ENCODE results near the gene PLAGL1. TPM values are rescaled to one million over a fixed set of nuclear protein-coding genes. Genes with fewer than 3 reads are reported as not detected.

Gene PLAGL1
- total and polyA plus RNA-seq, 12 donors = 5.4 to 24.6 (median 12.5) TPM

DNA sequence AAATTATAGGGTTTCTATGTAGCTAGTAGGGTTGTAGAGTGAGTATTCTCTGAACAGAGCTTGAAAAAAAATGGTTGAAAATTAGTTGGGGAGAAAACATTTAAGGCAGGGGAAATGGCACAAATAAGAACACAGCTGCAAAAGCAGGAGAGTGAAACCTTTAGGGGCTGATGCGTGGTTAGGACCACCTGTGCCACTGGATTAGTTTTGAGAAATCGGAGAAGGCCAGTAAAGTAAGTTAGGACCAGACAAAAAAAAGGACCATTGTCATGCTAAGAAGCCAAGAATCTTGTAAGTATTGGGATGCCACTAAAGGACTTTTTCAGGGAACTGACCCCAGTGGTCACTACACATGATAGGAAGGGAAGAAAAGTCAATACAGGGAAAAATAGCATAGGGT, 9.4 kb downstream of the PLAGL1 start:
- peaks cover 0 to 40% (median 13%) of the 10 kb centered on the region in 11 donors for H3K9me3 ChIP-seq
- H3K27ac ChIP-seq = no peak overlapping the region
- no peaks in the 10 kb centered on the region for H3K4me1 ChIP-seq
- 73 to 96% methylated on average over 2 of the region's 2 CpGs for WGBS, 2 donors
- DNase-seq = no peak
- H3K4me3 ChIP-seq = no peak overlapping the region
- H3K36me3 ChIP-seq = peaks cover 0 to 4% (median 0%) of the 10 kb centered on the region in 9 donors
- no peak for ATAC-seq
- intact Hi-C loops (cut with DNase I) = no loop called here
- TF ChIP-seq, protein P1, sequence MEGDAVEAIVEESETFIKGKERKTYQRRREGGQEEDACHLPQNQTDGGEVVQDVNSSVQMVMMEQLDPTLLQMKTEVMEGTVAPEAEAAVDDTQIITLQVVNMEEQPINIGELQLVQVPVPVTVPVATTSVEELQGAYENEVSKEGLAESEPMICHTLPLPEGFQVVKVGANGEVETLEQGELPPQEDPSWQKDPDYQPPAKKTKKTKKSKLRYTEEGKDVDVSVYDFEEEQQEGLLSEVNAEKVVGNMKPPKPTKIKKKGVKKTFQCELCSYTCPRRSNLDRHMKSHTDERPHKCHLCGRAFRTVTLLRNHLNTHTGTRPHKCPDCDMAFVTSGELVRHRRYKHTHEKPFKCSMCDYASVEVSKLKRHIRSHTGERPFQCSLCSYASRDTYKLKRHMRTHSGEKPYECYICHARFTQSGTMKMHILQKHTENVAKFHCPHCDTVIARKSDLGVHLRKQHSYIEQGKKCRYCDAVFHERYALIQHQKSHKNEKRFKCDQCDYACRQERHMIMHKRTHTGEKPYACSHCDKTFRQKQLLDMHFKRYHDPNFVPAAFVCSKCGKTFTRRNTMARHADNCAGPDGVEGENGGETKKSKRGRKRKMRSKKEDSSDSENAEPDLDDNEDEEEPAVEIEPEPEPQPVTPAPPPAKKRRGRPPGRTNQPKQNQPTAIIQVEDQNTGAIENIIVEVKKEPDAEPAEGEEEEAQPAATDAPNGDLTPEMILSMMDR (IDR thresholded peaks at IDR 0.05) = no peak
- H3K27me3 ChIP-seq = no peaks in the 10 kb centered on the region

DNA sequence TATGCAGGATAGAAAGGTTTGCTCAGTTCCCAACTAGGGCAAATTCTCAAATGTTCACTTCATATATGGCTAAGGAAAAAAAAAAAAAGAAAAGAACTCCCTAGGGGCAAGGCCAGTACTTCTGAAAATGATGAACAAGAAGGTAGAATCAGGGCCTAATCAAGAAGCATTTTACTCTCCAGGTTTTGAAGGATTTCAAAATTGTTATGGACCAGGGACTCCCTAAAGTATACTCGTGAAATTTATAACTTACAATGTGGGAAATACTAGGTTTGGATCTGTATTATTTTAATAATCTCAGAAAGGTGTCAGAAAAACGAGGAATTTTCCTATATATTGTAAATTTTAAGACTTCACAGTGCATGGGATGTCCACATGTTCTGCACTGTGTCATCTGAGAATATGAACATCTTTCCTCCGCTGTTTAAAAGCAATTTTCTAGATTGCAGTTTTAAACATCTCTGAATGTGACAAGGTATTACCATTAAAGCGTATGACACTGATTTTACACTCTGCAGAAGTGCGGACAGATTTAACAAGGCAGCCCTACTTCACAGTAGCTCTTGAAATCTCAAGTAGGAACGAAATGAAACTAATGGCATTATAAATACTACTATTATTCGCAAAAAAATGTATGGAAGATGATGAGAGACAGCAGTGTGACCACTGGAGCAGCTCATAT, 14.0 kb downstream of the PLAGL1 start:
- intact Hi-C loops (cut with DNase I) = no loop called here
- ATAC-seq = no peak

DNA sequence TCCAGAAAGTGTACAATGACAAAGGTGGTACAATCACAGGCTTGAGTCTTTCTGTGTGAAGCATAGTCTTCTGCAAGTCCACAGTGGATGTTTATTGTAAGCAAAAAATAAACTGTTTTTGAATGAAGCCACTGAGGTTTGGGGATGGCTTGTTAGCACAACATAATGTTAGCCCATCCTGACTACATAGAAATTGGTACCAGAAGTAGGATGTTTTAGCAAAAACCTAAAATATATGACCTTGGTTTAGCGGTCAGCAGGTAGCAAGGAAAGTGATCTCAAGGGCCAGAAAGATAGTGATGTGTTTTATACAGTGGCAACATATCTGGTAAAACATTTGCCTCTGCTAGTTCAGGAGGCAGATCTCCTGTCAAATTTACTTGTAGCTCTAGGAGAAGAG, 15.8 kb downstream of the PLAGL1 start:
- WGBS, 2 donors = 95 to 100% methylated on average over 1 of the region's 1 CpG
- Histone ChIP-seq H3K4me3 (no peak overlapping the region), H3K27me3 (no peaks in the 10 kb centered on the region), H3K27ac (no peak overlapping the region), H3K4me1 (no peaks in the 10 kb centered on the region), H3K9me3 (peaks cover 0 to 19% (median 2%) of the 10 kb centered on the region in 11 donors), H3K36me3 (peaks cover 0 to 4% (median 0%) of the 10 kb centered on the region in 9 donors)
- ATAC-seq = no peak
- TF ChIP-seq, protein P1 (IDR thresholded peaks at IDR 0.05) = no peak
- DNase-seq = no peak
- intact Hi-C loops (cut with DNase I) = no loop called here

More for the DNA sequence above, 14.0 kb downstream of the PLAGL1 start:
- Histone ChIP-seq H3K27ac (no peak overlapping the region), H3K36me3 (peaks cover 0 to 4% (median 0%) of the 10 kb centered on the region in 9 donors), H3K27me3 (no peaks in the 10 kb centered on the region), H3K4me3 (no peak overlapping the region), H3K4me1 (no peaks in the 10 kb centered on the region), H3K9me3 (peaks cover 0 to 12% (median 2%) of the 10 kb centered on the region in 11 donors)
- no peak for DNase-seq
- TF ChIP-seq, protein P1 (IDR thresholded peaks at IDR 0.05) = no peak
- WGBS, 2 donors = 91 to 92% methylated on average over 7 of the region's 7 CpGs

DNA sequence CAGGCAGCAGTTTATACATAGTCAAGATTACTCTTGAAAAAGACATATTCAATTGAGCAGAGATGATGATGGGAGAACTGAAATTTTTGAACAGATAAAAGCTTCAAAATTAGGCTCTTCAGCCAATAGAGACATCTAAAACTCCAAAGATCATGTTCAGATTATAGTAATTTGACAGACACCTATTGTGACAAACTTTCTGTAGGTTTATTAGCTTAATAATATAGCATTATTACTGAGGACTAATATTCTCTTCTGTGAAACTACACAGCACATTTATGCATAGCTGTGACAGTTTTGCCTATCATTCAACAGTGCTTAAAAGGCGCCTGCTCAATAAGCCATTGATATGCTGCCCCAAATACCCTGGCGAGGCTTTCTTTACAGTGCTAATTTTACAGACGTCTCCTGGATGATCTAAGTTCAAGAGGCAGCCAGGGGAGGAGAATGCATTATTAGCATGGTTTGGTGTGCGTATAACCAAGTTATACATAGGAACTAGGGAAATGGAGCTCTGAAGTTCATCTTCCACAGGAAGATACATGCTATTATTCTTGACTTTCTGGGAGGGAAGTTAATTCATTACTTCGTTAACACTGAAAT, 21.5 kb downstream of the PLAGL1 start:
- no peaks in the 10 kb centered on the region for H3K36me3 ChIP-seq
- peak in 1 of 8 donors; percentile 28 for ATAC-seq
- H3K4me3 ChIP-seq = no peak overlapping the region
- H3K4me1 ChIP-seq = peaks cover 0 to 5% (median 0%) of the 10 kb centered on the region in 9 donors
- intact Hi-C loops (cut with DNase I) = no loop called here
- no peak overlapping the region for H3K27ac ChIP-seq
- H3K27me3 ChIP-seq = no peaks in the 10 kb centered on the region
- WGBS, 2 donors = 63 to 67% methylated on average over 5 of the region's 5 CpGs
- H3K9me3 ChIP-seq = peaks cover 0 to 12% (median 0%) of the 10 kb centered on the region in 11 donors
- TF ChIP-seq, protein P1 (IDR thresholded peaks at IDR 0.05) = no peak
- no peak for DNase-seq

Data from heart right ventricle (tissue), 16 donors.